Heart left ventricle (tissue), 16 donors: Measurements from ENCODE around the gene ZC3H7A. TPM values are rescaled to one million over a fixed set of nuclear protein-coding genes. Genes with fewer than 3 reads are reported as not detected.

Experiments
- ATAC-seq, 4 donors: fragments of 200-7000 bp; cut with Tn5 transposase; one replicate each; pipeline ENCODE4 v1.9.1; 2020 to 2022; ENCODE audit warnings: moderate library complexity in 4 of 4, mild to moderate bottlenecking in 3 of 4, moderate number of reproducible peaks in 1 of 4
- DNase-seq, 5 donors: peaks; one replicate each; pipeline ENCODE4 v3.0.0-alpha.2; 2020
- H3K27ac ChIP-seq, 12 donors: fragments of 200-600 bp; sonication (generic) in 4 of 12; one replicate each; pipeline versions ENCODE4 v1.5.0 to v1.8.0; 2016 to 2022; ENCODE audit warnings: mild to moderate bottlenecking in 2 of 12
- H3K27me3 ChIP-seq, 9 donors: fragments of 200-600 bp; sonication (generic) in 2 of 9; one replicate each; pipeline versions ENCODE4 v1.5.1 to v1.8.0; 2016 to 2022; ENCODE audit warnings: mild to moderate bottlenecking in 3 of 9
- H3K36me3 ChIP-seq, 9 donors: fragments of 200-600 bp; sonication (generic) in 2 of 9; one replicate each; pipeline versions ENCODE4 v1.5.0 to v1.8.0; 2018 to 2022; ENCODE audit warnings: mild to moderate bottlenecking in 2 of 9
- H3K4me1 ChIP-seq, 12 donors: fragments of 200-600 bp; sonication (generic) in 4 of 12; one replicate each; pipeline versions ENCODE4 v1.5.0 to v1.8.0; 2016 to 2022; ENCODE audit warnings: mild to moderate bottlenecking in 3 of 12
- H3K4me3 ChIP-seq, 12 donors: fragments of 200-600 bp; sonication (generic) in 4 of 12; one replicate each; pipeline versions ENCODE4 v1.5.0 to v1.8.0; 2017 to 2022; ENCODE audit warnings: mild to moderate bottlenecking in 9 of 12, moderate library complexity in 4 of 12
- H3K9me3 ChIP-seq, 12 donors: fragments of 200-600 bp; sonication (generic) in 4 of 12; one replicate each; pipeline versions ENCODE4 v1.5.0 to v1.8.0; 2016 to 2022; ENCODE audit warnings: mild to moderate bottlenecking in 1 of 12
- POLR2A ChIP-seq, 2 donors: fragments of 450-650 bp; IDR thresholded peaks; one replicate each; pipeline ENCODE4 v1.6.1; 2017; ENCODE audit warnings: antibody characterized with exemption in 2 of 2, mild to moderate bottlenecking in 2 of 2, moderate library complexity in 2 of 2
- WGBS, 4 donors: extraction: QIAGEN DNeasy Blood & Tissue Kit in 2 of 4; methylation state at CpG; one replicate each; pipeline versions ENCODE4 v1.1.5 to v1.1.7; 2013 to 2018; 5-methylcytosine and 5-hydroxymethylcytosine counted together
- intact Hi-C, 10 donors: fragments of 100-400 bp; cut with DNase I; formaldehyde crosslinking; loops; one replicate each; pipeline versions ENCODE4 v1.11.1 to v1.14.2; 2022
- polyA plus RNA-seq, 2 donors: library from polyadenylated mRNA; stranded (reverse); fragments of 200-250 nt; gene quantifications; one replicate each; pipeline ENCODE4 v1.2.3, GENCODE V29; 2013
- total RNA-seq, 9 donors: library from RNA; depleted of rRNA in 2 of 9; stranded (reverse); fragments of >200 nt in 2 of 9; fragmentation: NEBNext Ultra II Directional in 3 of 9; extraction: Animal tissue kit (Norgen Biotek cat#: 25700) in 3 of 9; gene quantifications; one replicate each; pipeline versions ENCODE4 v1.1.0 to v1.2.4, GENCODE V29; 2016 to 2023
- TF ChIP-seq, protein P1 (sequence below), 12 donors: fragments of 200-600 bp; sonication (generic) in 4 of 12; IDR thresholded peaks; one replicate each; pipeline versions ENCODE4 v1.5.0 to v1.8.0; 2018 to 2022; ENCODE audit warnings: antibody characterized with exemption in 12 of 12, mild to moderate bottlenecking in 5 of 12
- donor health status: ischemic (EF 13 %, LVEDD 7.1; RV severe dilation, severe dysfunction).
- donor health status: healthy with polysubstance abuse.
- donor health status: DM: no; HTN: yes; CAD: no.
- donor health status: DM: no; HTN: no; CAD: no.
- donor health status: ischemic (EF 25% LVEDD 6.9; RV normal size, moderate dysfunction).
- donor health status: ischemic (EF 25% LVEDD 5.7; RV mildly dilated, moderate dysfunction).
- donor health status: healthy.
- donor health status: DM: yes; HTN: yes; CAD: no.
- donor health status: ischemic (EF 35%, LVEDD 5.7; RV mildly dilated, moderate dysfunction).
- donor health status: nonischemic (EF 11% LVEDD 7.7; RV severe dilation, severe dysfunction).
- donor health status: DM: yes; HTN: yes; CAD: no.
- donor health status: PGD.
- donor health status: ischemic (EF 29% LVEDD 5.4; RV normal size, mild dysfunction).
- donor health status: nonischemic (EF 23%, LVEDD 6.1; RV moderate dilation, normal function).

Gene ZC3H7A
- total and polyA plus RNA-seq, 11 donors, result 16.9 to 42.3 (median 27.9) TPM

DNA sequence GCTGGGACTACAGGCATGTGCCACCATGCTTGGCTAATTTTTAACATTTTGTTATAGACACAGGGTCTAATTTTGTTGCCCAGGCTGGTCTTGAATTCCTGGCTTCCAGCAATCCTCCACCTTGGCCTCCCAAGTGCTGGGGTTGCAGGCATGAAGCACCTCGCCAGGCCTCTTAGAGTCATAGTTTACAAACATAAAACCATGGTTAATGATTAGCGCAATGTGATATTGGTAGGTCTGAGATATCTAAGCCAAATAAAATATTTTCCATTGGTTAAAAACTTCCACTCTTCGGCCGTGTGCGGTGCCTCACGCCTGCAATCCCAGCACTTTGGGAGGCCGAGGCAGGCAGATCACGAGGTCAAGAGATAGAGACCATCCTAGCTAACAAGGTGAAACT, 71.0 kb downstream of the ZC3H7A start:
- H3K9me3 ChIP-seq, result no peaks in the 10 kb centered on the region
- WGBS, 4 donors, result 94 to 97% (median 96%) methylated on average over 8 of the region's 8 CpGs
- H3K27me3 ChIP-seq, result no peaks in the 10 kb centered on the region
- H3K27ac ChIP-seq, result peak overlapping the region in 1 of 12 donors; percentile 12
- TF ChIP-seq, protein P1, sequence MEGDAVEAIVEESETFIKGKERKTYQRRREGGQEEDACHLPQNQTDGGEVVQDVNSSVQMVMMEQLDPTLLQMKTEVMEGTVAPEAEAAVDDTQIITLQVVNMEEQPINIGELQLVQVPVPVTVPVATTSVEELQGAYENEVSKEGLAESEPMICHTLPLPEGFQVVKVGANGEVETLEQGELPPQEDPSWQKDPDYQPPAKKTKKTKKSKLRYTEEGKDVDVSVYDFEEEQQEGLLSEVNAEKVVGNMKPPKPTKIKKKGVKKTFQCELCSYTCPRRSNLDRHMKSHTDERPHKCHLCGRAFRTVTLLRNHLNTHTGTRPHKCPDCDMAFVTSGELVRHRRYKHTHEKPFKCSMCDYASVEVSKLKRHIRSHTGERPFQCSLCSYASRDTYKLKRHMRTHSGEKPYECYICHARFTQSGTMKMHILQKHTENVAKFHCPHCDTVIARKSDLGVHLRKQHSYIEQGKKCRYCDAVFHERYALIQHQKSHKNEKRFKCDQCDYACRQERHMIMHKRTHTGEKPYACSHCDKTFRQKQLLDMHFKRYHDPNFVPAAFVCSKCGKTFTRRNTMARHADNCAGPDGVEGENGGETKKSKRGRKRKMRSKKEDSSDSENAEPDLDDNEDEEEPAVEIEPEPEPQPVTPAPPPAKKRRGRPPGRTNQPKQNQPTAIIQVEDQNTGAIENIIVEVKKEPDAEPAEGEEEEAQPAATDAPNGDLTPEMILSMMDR (IDR thresholded peaks at IDR 0.05), result no peak
- TF ChIP-seq POLR2A (IDR thresholded peaks at IDR 0.05), result no peak
- DNase-seq, result no peak
- intact Hi-C loops, result no loop called here
- H3K4me3 ChIP-seq, result no peak overlapping the region
- ATAC-seq, result no peak
- peaks cover 0 to 42% (median 7%) of the 10 kb centered on the region in 12 donors for H3K4me1 ChIP-seq
- peaks cover 0 to 98% (median 90%) of the 10 kb centered on the region in 9 donors for H3K36me3 ChIP-seq

DNA sequence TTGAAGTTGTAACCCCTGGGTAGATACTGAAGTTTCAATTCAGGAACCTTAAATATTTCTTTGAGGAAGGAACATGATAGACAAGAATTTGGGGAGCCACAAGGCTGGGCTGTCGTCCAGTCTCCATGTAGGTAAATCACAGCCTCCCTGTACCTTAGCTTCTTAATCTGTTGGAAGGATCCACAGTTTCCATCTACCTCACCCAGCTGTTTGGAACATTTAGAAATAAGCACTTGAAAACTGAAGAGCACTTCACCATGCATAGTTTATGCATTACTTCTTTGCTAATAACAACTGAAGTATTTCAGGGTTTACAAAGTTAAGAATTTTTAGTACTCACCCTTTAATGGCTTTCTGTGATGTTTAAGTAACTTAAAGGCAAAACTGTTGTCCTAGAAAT, 71.6 kb downstream of the ZC3H7A start:
- peaks cover 0 to 37% (median 4%) of the 10 kb centered on the region in 12 donors for H3K4me1 ChIP-seq
- H3K4me3 ChIP-seq, result no peak overlapping the region
- 56 to 81% (median 64%) methylated on average over 1 of the region's 1 CpG for WGBS, 4 donors
- no peak overlapping the region for H3K27ac ChIP-seq
- intact Hi-C loops, result no loop called here
- no peak for TF ChIP-seq POLR2A (IDR thresholded peaks at IDR 0.05)
- TF ChIP-seq, protein P1 (IDR thresholded peaks at IDR 0.05), result no peak
- peak in 1 of 4 donors; percentile 26 for ATAC-seq
- H3K27me3 ChIP-seq, result no peaks in the 10 kb centered on the region
- DNase-seq, result no peak
- H3K9me3 ChIP-seq, result no peaks in the 10 kb centered on the region
- peaks cover 0 to 98% (median 91%) of the 10 kb centered on the region in 9 donors for H3K36me3 ChIP-seq

DNA sequence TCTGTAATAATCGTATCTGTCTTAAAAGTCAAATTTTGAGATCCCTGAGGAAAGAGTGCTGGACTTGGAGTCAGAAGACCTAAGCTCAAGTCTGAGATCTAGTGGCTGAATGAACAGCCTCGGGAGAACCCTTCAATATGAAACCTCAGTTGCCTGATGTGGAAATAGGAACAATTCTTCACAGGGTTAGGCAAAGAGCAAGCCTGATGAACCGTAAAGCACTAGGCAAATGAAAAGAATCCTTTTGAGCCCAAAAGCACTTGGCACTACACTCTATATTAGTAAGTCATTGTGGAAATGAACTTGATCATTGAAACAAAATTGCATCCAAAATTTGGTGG, 74.6 kb downstream of the ZC3H7A start:
- ATAC-seq (no peak), DNase-seq (no peak)
- Histone ChIP-seq H3K4me1 (peaks cover 0 to 21% (median 2%) of the 10 kb centered on the region in 12 donors), H3K9me3 (no peaks in the 10 kb centered on the region), H3K27me3 (no peaks in the 10 kb centered on the region), H3K36me3 (peaks cover 0 to 96% (median 87%) of the 10 kb centered on the region in 9 donors), H3K4me3 (no peak overlapping the region), H3K27ac (no peak overlapping the region)
- TF ChIP-seq POLR2A (IDR thresholded peaks at IDR 0.05), result no peak
- TF ChIP-seq, protein P1 (IDR thresholded peaks at IDR 0.05), result no peak
- intact Hi-C loops, result loop anchor here in 1 of 10 donors (5.0 kb wide), 1 partner anchor 195 kb away; a partner anchor contains a TSS
- 83 to 91% (median 89%) methylated on average over 3 of the region's 3 CpGs for WGBS, 4 donors

DNA sequence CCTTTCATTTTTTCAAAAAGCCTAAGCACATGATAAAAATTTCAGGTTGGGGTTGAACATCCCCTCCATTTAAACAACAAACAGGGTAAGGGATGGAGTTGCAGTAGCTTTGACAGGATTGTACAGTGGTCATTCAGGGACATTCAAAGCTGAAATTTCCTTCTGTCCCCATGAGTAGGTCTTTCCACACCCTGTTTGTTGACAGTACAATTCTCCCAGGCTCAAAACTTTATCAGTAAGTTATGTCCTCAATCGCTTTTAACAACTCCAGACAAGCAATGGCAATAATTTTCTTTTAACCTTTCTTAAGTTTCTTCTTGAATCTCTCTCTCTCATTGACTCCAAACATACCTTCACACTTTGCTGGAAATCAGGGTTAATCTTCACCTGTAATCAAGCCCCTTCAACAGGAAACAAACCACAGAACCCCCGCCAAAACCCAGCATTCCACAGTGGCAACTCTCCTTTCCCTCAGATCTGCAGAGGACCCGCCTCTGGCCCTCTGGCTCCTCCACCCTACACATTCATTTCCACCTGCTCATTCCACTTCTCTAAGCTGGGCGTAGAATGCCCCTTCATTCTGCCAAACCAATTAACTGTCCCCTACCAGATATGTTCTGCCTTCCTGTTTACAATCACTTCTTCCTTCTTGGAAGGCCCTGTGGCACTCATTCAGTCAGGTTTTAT, 75.1 kb downstream of the ZC3H7A start:
- H3K27ac ChIP-seq, result no peak overlapping the region
- intact Hi-C loops, result loop anchor here in 1 of 10 donors (5.0 kb wide), 1 partner anchor 195 kb away; a partner anchor contains a TSS
- no peaks in the 10 kb centered on the region for H3K27me3 ChIP-seq
- peaks cover 0 to 93% (median 87%) of the 10 kb centered on the region in 9 donors for H3K36me3 ChIP-seq
- H3K4me3 ChIP-seq, result no peak overlapping the region
- peaks cover 0 to 21% (median 2%) of the 10 kb centered on the region in 12 donors for H3K4me1 ChIP-seq
- no peaks in the 10 kb centered on the region for H3K9me3 ChIP-seq
- no peak for ATAC-seq
- no peak for DNase-seq
- TF ChIP-seq POLR2A (IDR thresholded peaks at IDR 0.05), result no peak
- TF ChIP-seq, protein P1 (IDR thresholded peaks at IDR 0.05), result no peak
- WGBS, 4 donors, result 76 to 81% (median 77%) methylated on average over 4 of the region's 4 CpGs
